Measurements from ENCODE around the gene OXSR1.

DNA sequence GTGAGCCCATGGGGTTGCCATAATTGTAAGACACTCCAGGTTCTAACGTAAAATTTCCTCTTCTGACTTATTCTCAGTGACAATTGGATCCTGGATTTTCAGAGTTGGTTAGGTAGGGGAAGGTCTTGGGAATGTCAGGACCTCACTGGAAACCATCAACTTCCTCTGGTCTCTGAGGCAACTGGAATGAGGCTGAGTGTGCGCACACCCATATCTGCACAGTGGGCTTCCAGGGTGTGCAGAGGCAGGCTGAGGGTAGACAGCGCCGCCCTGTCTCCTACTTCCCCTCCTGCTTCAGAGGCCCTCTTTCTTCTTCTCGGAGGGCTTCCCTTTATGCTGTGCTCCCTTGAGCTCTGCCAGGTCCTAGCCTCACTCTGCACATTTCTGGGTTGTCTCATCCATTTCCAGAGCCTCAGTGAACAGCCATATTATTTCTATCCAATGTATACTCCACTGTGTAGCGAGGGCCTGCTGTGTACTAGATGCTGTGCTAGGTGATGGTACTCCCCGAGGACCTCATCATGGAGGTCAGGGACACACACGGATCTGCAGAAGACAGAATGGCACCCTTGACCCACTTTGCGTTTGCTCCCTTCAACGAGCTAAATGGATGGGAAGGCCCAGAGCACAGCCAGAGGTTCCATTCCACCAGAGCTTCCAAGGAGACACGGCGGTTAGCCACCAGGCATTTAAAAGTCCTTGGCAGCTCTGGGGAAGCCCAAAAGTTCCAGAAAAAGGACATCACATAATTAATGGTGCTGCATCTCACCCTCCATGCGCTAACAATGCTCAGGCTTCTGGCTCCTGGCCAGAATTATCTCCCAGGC is 46.7 kb upstream of the OXSR1 start:
- TF ChIP-seq POLR2AphosphoS5 (IDR thresholded peaks at IDR 0.05) (no peak), POLR2A (IDR thresholded peaks at IDR 0.05; ENCODE audit: low read depth) (no peak)
- TF ChIP-seq, protein P1, sequence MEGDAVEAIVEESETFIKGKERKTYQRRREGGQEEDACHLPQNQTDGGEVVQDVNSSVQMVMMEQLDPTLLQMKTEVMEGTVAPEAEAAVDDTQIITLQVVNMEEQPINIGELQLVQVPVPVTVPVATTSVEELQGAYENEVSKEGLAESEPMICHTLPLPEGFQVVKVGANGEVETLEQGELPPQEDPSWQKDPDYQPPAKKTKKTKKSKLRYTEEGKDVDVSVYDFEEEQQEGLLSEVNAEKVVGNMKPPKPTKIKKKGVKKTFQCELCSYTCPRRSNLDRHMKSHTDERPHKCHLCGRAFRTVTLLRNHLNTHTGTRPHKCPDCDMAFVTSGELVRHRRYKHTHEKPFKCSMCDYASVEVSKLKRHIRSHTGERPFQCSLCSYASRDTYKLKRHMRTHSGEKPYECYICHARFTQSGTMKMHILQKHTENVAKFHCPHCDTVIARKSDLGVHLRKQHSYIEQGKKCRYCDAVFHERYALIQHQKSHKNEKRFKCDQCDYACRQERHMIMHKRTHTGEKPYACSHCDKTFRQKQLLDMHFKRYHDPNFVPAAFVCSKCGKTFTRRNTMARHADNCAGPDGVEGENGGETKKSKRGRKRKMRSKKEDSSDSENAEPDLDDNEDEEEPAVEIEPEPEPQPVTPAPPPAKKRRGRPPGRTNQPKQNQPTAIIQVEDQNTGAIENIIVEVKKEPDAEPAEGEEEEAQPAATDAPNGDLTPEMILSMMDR (IDR thresholded peaks at IDR 0.05), result no peak

Data from esophagus muscularis mucosa (tissue), 3 donors.